A673 (cell line): ENCODE measurements around the gene RSRP1.

Experiments
- CTCF ChIP-seq: fragments of 300-800, 200-600 bp; sonication (generic); conservative IDR thresholded peaks from 2 replicates; pipeline ENCODE4 v1.5.1; 2017; ENCODE audit warnings: low read depth, mild to moderate bottlenecking, antibody characterized with exemption, low read length, moderate library complexity, mixed read lengths
- EZH2 ChIP-seq: fragments of 200-600 bp; sonication (generic); IDR thresholded peaks from 2 replicates; pipeline ENCODE4 v1.6.1; 2017; ENCODE audit warnings: borderline replicate concordance, low read depth, mild to moderate bottlenecking, mixed read lengths, antibody characterized with exemption, low read length; ENCODE audit not compliant: poor library complexity, severe bottlenecking

GRCh38 chr1:25197982-25198662 lies 49.1 kb downstream of the RSRP1 start:
- TF ChIP-seq CTCF (no peak), EZH2 (no peak)
